SK-N-SH (cell line): Measurements from ENCODE around the gene CPNE7. TPM values are rescaled to one million over a fixed set of nuclear protein-coding genes. Genes with fewer than 3 reads are reported as not detected.
A peak's percentile ranks its signal among the peaks of the same experiment; 100 is the strongest.
"Not testable (repeated sequence)": the region's sequence is repeated elsewhere in the genome, so short reads cannot be mapped to it uniquely, and the experiment has no call there.

Experiments used
- CTCF ChIA-PET: fragments of 300-600, 350-600 bp; formaldehyde crosslinking; extraction: SDS; loops from one replicate; lab custom pipeline; 2021; lab: Yijun Ruan, JAX
- POLR2A ChIA-PET: fragments of 350-600 bp; sonication (Branson Sonifier 250); formaldehyde crosslinking; extraction: SDS; loops from one replicate; lab custom pipeline; 2020; ENCODE audit warnings: antibody characterized with exemption, inconsistent platforms; lab: Yijun Ruan, JAX
- DNase-seq: peaks from one replicate; pipeline ENCODE4 v3.0.0; 2012
- H2AFZ ChIP-seq: fragments of 200-600 bp; sonication (generic); 2 replicates; pipeline ENCODE4 v1.8.1; 2016; ENCODE audit warnings: antibody characterized with exemption, mild to moderate bottlenecking, low read depth
- H3F3A ChIP-seq: fragments of 200-600 bp; sonication (generic); replicated peaks from 2 replicates; pipeline ENCODE3; 2016; ENCODE audit warnings: antibody characterized with exemption, mild to moderate bottlenecking; ENCODE audit not compliant: insufficient read depth
- H3K27ac ChIP-seq, 2 experiments: fragments of 200-500 bp in 1 of 2; fragments of 200-600 bp in 1 of 2; sonication (Bioruptor generic) in 1 of 2; sonication (generic), shearing (Covaris generic) in 1 of 2; 2 replicates each; pipeline versions ENCODE4 v1.5.1 to v1.6.1; 2014 to 2016; ENCODE audit warnings: low read depth in 2 of 2, inconsistent platforms in 1 of 2, low read length in 1 of 2, mild to moderate bottlenecking in 1 of 2, mixed read lengths in 1 of 2
- H3K27me3 ChIP-seq: fragments of 200-600 bp; sonication (generic), shearing (Covaris generic); 2 replicates; pipeline ENCODE4 v1.6.1; 2016; ENCODE audit warnings: mixed run types; ENCODE audit not compliant: insufficient read depth
- H3K36me3 ChIP-seq, 2 experiments: fragments of 200-500 bp in 1 of 2; fragments of 200-600 bp in 1 of 2; sonication (Bioruptor generic) in 1 of 2; sonication (generic) in 1 of 2; replicated peaks in 1 of 2; 2 replicates each; pipeline versions ENCODE3 to v1.5.1; 2014 to 2016; ENCODE audit warnings: low read length in 1 of 2, mild to moderate bottlenecking in 1 of 2; ENCODE audit not compliant: insufficient read depth in 2 of 2, control insufficient read depth in 1 of 2
- H3K4me1 ChIP-seq, 2 experiments: fragments of 200-500 bp in 1 of 2; fragments of 200-600 bp in 1 of 2; sonication (Bioruptor generic) in 1 of 2; sonication (generic), shearing (Covaris generic) in 1 of 2; 2 replicates each; pipeline versions ENCODE4 v1.5.1 to v1.6.1; 2014 to 2016; ENCODE audit warnings: low read depth in 1 of 2, low read length in 1 of 2, mixed run types in 1 of 2; ENCODE audit not compliant: insufficient read depth in 2 of 2, control insufficient read depth in 1 of 2
- H3K4me2 ChIP-seq: fragments of 200-600 bp; sonication (generic), shearing (Covaris generic); 2 replicates; pipeline ENCODE4 v1.6.1; 2017; ENCODE audit warnings: mixed run types
- H3K4me3 ChIP-seq, 2 experiments: fragments of 200-500 bp in 1 of 2; fragments of 200-600 bp in 1 of 2; sonication (Bioruptor generic) in 1 of 2; sonication (generic), shearing (Covaris generic) in 1 of 2; 2 replicates each; pipeline versions ENCODE4 v1.5.1 to v1.8.1; 2014 to 2016; ENCODE audit warnings: low read depth in 2 of 2, inconsistent platforms in 1 of 2, low read length in 1 of 2, mild to moderate bottlenecking in 1 of 2, mixed read lengths in 1 of 2, moderate library complexity in 1 of 2
- H3K79me2 ChIP-seq: fragments of 200-600 bp; sonication (generic); 2 replicates; pipeline ENCODE4 v1.8.1; 2017; ENCODE audit warnings: mild to moderate bottlenecking; ENCODE audit not compliant: insufficient read depth
- H3K9ac ChIP-seq: fragments of 200-600 bp; sonication (generic); 2 replicates; pipeline ENCODE4 v1.6.1; 2017; ENCODE audit warnings: mixed run types
- H3K9me2 ChIP-seq: fragments of 200-600 bp; sonication (generic); 2 replicates; pipeline ENCODE4 v1.6.1; 2017; ENCODE audit warnings: mixed run types
- H3K9me3 ChIP-seq: fragments of 200-600 bp; sonication (generic); 2 replicates; pipeline ENCODE4 v1.6.1; 2017; ENCODE audit warnings: mixed run types, mild to moderate bottlenecking, moderate library complexity
- H4K20me1 ChIP-seq: fragments of 200-600 bp; sonication (generic); 2 replicates; pipeline ENCODE4 v1.6.1; 2017; ENCODE audit warnings: mild to moderate bottlenecking, mixed run types; ENCODE audit not compliant: insufficient read depth
- EP300 ChIP-seq, 2 experiments: IDR thresholded peaks; 2 replicates each; pipeline versions ENCODE4 v1.4.0 to v1.6.1; 2012; ENCODE audit warnings: borderline replicate concordance in 1 of 2, low read depth in 1 of 2, low read length in 1 of 2
- FOSL2 ChIP-seq: IDR thresholded peaks from 2 replicates; pipeline ENCODE4 v1.4.0; 2012; ENCODE audit warnings: low read depth, mild to moderate bottlenecking, moderate library complexity, borderline replicate concordance
- MEF2A ChIP-seq: IDR thresholded peaks from 2 replicates; pipeline ENCODE4 v1.4.0; 2012; ENCODE audit warnings: low read depth, borderline replicate concordance
- MXI1 ChIP-seq: IDR thresholded peaks from 2 replicates; pipeline ENCODE4 v1.6.1; 2012; ENCODE audit warnings: mild to moderate bottlenecking, low read depth, low read length, improper control_type of control experiment
- POLR2AphosphoS5 ChIP-seq: IDR thresholded peaks from 2 replicates; pipeline ENCODE4 v1.6.1; 2012; ENCODE audit warnings: low read depth, low read length
- TCF12 ChIP-seq: IDR thresholded peaks from 2 replicates; pipeline ENCODE4 v1.4.0; 2012
- TEAD4 ChIP-seq: IDR thresholded peaks from 2 replicates; pipeline ENCODE4 v1.4.0; 2012; ENCODE audit warnings: mild to moderate bottlenecking, borderline replicate concordance; ENCODE audit not compliant: insufficient read depth
- WGBS: methylation state at CpG from one replicate; pipeline ENCODE4 v1.1.6; 2017; ENCODE audit warnings: low lambda C conversion rate; 5-methylcytosine and 5-hydroxymethylcytosine counted together
- polyA plus RNA-seq, 3 experiments: library from polyadenylated mRNA; depleted of rRNA; stranded (reverse); fragments of >200 nt; gene quantifications; 2 replicates each; pipeline ENCODE4 v1.2.3, GENCODE V29; 2012
- TF ChIP-seq, protein P1 (sequence below): IDR thresholded peaks from 2 replicates; pipeline ENCODE4 v1.4.0; 2012; ENCODE audit warnings: low read depth

The CPNE7 gene
- polyA plus RNA-seq, 1 of the 3 experiments (the other 2 are of a cell fraction): 3.9 TPM

DNA sequence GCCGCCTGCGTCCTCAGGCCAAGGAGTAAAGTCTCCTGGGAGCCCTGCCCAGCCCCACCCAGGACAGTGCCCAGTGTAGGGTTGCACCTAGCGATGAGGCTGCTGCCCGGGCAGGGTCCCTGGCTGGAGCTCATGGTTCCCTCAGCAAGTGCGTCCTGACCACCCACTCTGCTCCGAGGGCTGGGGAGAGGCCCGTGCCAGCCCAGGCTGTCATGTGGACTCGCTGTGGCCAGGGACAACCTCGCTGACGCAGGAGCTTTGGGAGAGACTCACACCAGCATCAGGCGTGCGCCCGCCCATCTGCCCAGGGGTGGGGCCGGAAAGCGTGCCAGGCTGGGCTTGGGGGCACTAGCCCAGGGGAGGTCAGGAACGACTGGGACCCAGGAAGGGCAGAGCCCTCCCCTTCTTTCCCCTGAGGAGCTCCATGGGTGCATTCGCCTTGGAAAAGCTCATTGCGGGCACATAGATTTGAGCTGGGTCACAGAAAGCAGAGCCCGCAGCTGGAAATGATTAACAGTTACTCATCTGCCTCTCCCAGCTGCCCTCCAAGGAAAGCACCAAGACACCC is 57.6 kb downstream of the CPNE7 start:
- Histone ChIP-seq H3K4me1 (peaks cover 8 to 14% of the 10 kb centered on the region in 2 experiments; a peak in 3 of 4 replicates), H3K79me2 (no peaks in the 10 kb centered on the region), H3F3A (peaks cover 21% of the 10 kb centered on the region), H3K9me2 (no peaks in the 10 kb centered on the region), H3K27ac (peak overlapping the region in 1 of 2 experiments; percentile 27; a peak in 1 of 4 replicates), H3K9ac (peak overlapping the region; percentile 5; the same call in 1 of the 2 replicates), H3K9me3 (no peaks in the 10 kb centered on the region), H3K27me3 (no peaks in the 10 kb centered on the region), H3K36me3 (no peaks in the 10 kb centered on the region), H3K4me3 (0 out of 4 replicates have a peak overlapping the region, but pooled peaks of 1 of the 2 experiments have one; percentile 10), H2AFZ (peak overlapping the region; percentile 9; the same call in 1 of the 2 replicates), H3K4me2 (peak overlapping the region; percentile 77), H4K20me1 (no peaks in the 10 kb centered on the region)
- 28% methylated on average over 10 of the region's 19 CpGs for WGBS
- DNase-seq: peak; percentile 67
- ChIA-PET CTCF (interaction anchor here (1.1 to 2.8 kb wide), 5 partner anchors 9 to 34 kb away, joined by 3 to 20 read pairs (median 5); no protein-coding TSS in a partner anchor), POLR2A (no interaction called here)
- 0 out of 2 replicates have a peak, but pooled peaks have one; percentile 17 for TF ChIP-seq MXI1
- TF ChIP-seq TEAD4: 0 out of 2 replicates have a peak, but pooled peaks have one; percentile 13
- TF ChIP-seq FOSL2: peak; percentile 73; the same call in 1 of the 2 replicates
- no peak for TF ChIP-seq MEF2A
- TF ChIP-seq, protein P1, sequence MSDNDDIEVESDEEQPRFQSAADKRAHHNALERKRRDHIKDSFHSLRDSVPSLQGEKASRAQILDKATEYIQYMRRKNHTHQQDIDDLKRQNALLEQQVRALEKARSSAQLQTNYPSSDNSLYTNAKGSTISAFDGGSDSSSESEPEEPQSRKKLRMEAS: peak; percentile 28; the same call in 1 of the 2 replicates
- TF ChIP-seq TCF12: peak; percentile 97
- peak; percentile 34; the same call in 1 of the 2 replicates for TF ChIP-seq POLR2AphosphoS5
- no peak for TF ChIP-seq EP300 (IDR thresholded peaks at IDR 0.05; ENCODE audit: borderline replicate concordance in 1 of 2, low read depth in 1 of 2, low read length in 1 of 2)

GRCh38 chr16:89634463-89635385 is 59.2 kb downstream of the CPNE7 start:
- CTCF ChIA-PET: interaction anchor here (0.7 to 2.8 kb wide), 5 partner anchors 10 to 25 kb away, joined by 3 to 20 read pairs (median 4); no protein-coding TSS in a partner anchor
- H3K27me3 ChIP-seq, H4K20me1 ChIP-seq, H3K9me2 ChIP-seq, H2AFZ ChIP-seq, H3K79me2 ChIP-seq, DNase-seq, H3K27ac ChIP-seq, H3K36me3 ChIP-seq, H3K4me3 ChIP-seq, POLR2A ChIA-PET, H3K9me3 ChIP-seq, H3K4me2 ChIP-seq, H3K9ac ChIP-seq: not testable (repeated sequence)
- WGBS: 66% methylated on average over 2 of the region's 2 CpGs
- H3F3A ChIP-seq: peaks cover 21% of the 10 kb centered on the region
- peaks cover 8 to 14% of the 10 kb centered on the region in 2 experiments; a peak in 3 of 4 replicates for H3K4me1 ChIP-seq
